ENCODE results near the gene CTTNBP2.

CTTNBP2 gene

GRCh38 chr7:117871778-117872538 lies 1.3 kb downstream of the CTTNBP2 start:
- no peak for DNase-seq (ENCODE audit: low read depth in 2 of 2)

DNA sequence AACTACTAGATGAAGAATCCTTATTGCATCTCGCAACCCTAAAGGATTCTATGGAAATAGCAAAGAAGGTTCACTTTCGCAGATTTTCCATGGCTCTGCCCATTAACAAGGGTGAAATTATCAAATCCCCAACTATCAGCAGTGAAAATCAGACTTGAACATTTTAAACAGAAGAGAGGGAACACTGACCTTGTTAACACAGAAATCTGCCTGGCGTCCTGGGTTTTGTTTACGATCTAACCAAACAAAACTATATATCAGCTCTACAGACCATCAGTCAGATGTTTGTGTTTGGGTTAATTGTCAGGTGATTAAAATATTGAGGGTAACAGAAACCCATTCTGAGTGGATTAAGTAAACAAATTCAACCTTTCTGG lies 1.9 kb downstream of the CTTNBP2 start:
- DNase-seq (ENCODE audit: low read depth in 2 of 2) = no peak

DNA sequence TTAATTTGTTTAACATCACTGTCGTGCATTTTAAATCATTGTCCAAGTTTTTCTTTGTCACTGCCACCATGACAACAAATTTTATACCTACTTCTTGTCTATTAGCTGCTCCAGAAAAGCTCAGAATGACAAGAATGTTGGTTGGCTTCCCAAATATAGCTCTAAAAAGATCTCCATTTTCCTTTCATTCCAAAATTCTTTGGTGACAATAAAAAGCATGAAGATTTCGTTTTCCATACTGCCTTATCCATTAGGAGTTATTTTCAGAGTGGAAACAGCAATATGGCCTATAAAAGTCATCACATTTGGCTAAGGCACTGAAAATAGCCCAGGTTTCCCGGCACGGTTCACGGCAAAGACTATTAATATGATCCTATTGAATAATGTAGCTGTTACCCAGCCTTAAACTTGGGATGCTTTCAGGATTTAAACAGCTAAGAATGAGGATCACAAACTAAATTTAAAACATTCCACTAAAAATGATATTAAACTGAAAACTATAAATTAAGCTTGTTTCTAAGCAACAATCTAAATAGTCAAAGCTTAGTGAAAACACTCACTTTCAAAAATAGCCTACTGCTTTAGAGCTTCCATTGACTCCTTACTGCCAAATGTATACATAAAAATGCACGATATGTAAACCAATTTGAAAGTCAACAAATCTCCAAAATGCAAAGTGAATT lies 2.7 kb downstream of the CTTNBP2 start:
- DNase-seq (ENCODE audit: low read depth in 2 of 2) = no peak

DNA sequence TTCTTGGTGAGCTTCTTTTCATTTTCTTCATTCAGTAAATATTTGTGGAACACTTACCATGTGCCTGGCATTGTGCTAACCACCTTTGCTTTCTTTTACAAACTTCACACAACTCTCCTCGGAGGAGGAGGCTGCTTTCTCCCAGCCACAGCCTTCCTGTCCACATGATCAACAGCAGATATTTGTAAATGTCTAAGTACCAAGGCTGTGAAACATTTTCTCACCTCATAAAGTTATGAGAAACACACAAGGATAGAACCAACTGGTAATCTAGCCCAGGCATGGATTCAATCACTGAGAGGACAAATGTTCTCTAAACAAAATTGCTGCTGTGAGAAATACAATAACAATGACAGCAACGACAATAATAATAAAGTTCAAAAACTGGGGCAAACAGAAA lies 3.9 kb downstream of the CTTNBP2 start:
- DNase-seq (ENCODE audit: low read depth in 2 of 2) = no peak

GRCh38 chr7:117863618-117864017 lies 9.6 kb downstream of the CTTNBP2 start:
- DNase-seq (ENCODE audit: low read depth in 2 of 2) = no peak

DNA sequence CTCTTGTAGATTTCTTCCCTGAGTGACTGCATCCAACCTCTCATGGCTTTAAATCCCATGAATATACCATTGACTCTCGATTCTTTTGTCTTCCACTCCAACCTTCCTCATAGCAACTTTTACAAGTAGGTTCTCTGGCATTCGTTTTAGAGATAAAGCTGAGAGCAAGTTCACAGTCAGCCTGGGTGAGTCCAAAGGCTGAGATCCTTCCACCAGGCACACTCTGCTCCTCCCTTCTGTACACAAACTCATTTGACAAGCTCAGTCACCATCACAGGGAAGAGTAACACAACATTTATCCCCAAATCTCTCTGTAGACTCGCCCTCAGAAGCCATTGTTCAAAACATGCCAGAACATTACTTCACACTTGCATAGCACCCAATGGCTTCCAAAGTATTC lies 10.9 kb downstream of the CTTNBP2 start:
- DNase-seq (ENCODE audit: low read depth in 2 of 2) = no peak

- no peak for DNase-seq (ENCODE audit: low read depth in 2 of 2)
These were observed 13.9 kb downstream of the CTTNBP2 start for GRCh38 chr7:117859246-117859812.

- DNase-seq (ENCODE audit: low read depth in 2 of 2) = no peak
These were observed 14.5 kb downstream of the CTTNBP2 start for GRCh38 chr7:117858712-117859111.

GRCh38 chr7:117857718-117858117 lies 15.5 kb downstream of the CTTNBP2 start:
- no peak for DNase-seq (ENCODE audit: low read depth in 2 of 2)

DNA sequence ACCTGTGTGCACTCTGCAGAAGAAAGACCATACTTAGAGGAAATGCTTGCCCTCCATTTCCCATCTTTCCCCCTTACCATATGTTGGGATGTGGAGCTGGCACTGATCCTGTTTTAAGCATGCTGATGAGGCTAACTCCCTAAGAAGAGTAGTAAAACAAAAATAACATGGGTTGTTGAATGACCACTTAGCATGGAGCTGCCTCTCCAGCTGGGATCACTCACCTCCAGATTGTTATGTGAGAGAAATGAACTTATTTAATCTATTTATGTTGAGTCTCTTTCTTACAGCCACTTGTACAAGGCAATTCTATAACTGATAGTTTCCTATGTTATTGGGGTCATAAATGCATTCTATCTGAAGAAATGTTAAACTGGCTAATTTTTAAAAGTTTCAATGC lies 17.0 kb downstream of the CTTNBP2 start:
- DNase-seq (ENCODE audit: low read depth in 2 of 2) = no peak

DNA sequence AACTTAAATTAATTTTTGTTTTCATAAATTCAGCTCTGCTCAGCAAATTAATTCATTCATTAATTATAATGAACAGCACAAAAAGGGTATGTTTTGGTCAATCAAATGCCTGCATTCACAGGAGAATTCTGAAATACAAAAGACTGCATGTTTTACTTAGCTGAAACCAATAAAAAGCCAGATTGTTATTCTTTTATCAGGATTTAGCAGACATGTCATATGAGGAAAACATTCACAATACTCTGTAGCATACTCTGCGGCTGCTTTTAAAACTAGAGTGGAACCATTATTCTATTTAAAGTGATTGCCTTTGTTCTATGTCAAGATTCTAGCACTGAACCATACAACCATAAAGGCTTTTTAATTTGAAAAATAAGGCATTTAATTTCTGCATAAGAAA lies 19.1 kb downstream of the CTTNBP2 start:
- no peak for DNase-seq (ENCODE audit: low read depth in 2 of 2)

DNA sequence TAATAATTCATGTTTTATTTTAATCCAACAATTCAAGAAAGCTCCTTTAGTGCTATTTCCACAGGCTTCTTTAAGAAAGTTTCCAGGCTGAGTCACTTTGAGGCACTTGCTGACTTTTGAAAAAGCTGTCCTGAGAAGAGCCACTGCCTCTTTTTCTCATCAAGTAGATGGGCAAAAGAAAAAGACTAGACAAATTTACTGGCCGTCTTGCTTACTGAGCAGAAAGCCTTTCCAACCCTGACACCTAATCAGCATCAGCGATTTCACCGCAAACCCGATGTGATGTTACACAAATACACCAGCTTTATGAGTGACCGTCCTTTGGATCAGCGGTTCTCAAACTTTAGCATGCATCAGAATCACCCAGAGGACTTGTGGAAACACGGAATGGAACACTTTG lies 24.3 kb downstream of the CTTNBP2 start:
- no peak for DNase-seq (ENCODE audit: low read depth in 2 of 2)

- DNase-seq (ENCODE audit: low read depth in 2 of 2) = no peak
These were observed 28.6 kb downstream of the CTTNBP2 start for GRCh38 chr7:117844678-117845077.

DNA sequence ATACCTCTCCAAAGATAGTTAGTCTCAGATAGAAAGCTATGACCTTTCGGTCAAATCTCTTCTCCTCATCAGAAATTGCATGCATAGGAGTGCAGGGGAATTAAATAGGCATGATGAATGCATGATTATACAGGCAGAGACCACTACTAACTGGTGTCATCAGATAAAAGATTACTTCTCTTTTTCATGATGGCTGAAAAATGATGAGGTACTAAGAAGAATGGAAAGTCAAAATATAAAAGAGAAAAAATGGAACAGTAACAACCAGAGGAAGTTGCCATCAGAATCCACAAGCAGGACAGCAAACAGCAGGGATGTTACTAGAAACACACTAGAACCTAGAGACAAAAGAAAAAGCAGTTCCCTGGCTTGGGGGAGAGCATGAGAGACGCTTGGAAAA lies 31.6 kb downstream of the CTTNBP2 start:
- no peak for DNase-seq (ENCODE audit: low read depth in 2 of 2)

DNA sequence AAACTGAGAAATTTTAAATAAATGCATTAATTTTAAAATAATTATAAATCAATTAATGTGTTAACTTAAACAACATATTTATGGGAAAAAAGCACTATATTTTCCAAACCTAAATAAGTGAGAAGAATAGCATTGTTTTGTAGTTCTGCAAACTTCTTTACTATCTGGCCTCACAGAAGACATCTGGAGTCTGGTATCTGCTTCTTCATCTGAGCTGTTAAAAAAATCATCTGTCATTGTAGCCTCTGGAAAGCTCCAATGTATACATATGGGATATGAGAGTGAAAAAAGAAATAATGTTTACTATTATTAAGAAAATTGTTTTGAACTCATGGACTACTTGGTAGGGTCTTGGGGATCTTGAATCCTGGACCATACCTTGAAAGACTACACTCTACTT lies 32.2 kb downstream of the CTTNBP2 start:
- DNase-seq (ENCODE audit: low read depth in 2 of 2) = no peak

DNA sequence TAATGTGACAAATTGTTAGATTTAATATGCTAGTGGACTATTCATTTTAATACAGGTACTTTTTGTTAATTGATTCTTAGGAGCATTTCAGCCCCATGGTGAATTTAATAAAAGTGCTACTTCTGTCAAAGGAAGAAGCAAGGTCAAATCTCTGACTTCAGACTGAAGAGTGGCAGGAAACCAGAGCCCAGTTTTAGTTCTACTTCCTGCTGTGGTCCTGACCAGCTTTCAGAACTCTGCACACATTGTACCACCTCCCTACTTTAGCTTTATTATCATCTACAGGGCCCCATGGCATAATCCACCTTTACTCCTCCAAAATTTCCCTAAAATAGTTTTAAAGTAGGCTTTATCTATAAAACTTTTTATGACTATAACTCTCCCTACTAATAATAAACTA lies 33.7 kb downstream of the CTTNBP2 start:
- DNase-seq (ENCODE audit: low read depth in 2 of 2) = no peak

DNA sequence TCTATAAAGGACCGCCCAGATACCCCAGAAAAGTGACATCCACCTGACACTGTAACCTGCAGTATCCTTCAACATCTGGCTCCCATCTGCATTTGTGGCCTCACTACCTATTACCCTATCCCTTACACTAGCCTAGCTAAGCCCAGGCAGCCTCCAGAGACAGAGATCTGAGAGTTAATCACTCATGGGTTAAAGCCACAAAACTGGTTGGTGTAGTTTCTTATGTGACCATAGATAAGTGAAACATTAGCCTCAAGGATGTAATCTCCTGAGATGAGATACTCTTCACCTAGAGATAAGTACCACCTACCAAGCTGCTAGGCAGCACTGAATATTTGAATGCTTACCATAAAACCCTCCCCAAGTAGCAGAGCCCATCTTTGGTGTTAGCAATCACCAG lies 35.4 kb downstream of the CTTNBP2 start:
- no peak for DNase-seq (ENCODE audit: low read depth in 2 of 2)

GRCh38 chr7:117835016-117835664 lies 38.1 kb downstream of the CTTNBP2 start:
- DNase-seq (ENCODE audit: low read depth in 2 of 2) = no peak

DNA sequence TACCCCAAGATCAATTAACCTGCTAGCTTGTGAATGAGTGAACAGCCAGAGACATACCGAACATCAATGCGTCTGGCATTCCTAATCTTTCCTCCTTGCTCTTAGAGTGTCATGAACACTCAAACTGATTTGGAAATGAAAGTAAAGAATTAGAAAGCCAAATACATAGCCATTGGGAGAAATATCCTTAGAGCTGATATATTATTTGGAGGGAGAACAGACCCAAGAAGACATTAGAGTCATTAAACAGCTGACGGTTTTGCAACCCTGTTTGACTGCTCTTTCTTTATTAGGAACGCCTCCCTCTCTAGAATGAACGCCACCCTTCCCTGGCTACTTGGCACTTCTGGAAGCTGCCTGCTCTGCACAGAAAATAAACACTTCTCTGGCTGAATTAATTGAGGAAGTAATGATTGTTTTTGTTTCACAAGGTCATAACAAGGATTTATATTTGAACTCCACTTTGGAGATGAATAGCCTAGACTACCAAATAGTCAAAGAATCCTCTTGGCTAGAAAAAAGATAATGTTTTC lies 42.8 kb downstream of the CTTNBP2 start:
- DNase-seq (ENCODE audit: low read depth in 2 of 2) = no peak

- no peak for DNase-seq (ENCODE audit: low read depth in 2 of 2)
These were observed 43.7 kb downstream of the CTTNBP2 start for GRCh38 chr7:117829450-117830117.

- no peak for DNase-seq (ENCODE audit: low read depth in 2 of 2)
These were observed 44.4 kb downstream of the CTTNBP2 start for GRCh38 chr7:117828825-117829224.

GRCh38 chr7:117827862-117828261 lies 45.4 kb downstream of the CTTNBP2 start:
- DNase-seq (ENCODE audit: low read depth in 2 of 2) = no peak

Measured in activated CD8-positive, alpha-beta memory T cell treated with anti-CD3 and anti-CD28 coated beads for 4 hours (primary cell).